IMR-90 (cell line): ENCODE measurements around the gene ADAMTS17. TPM values are rescaled to one million over a fixed set of nuclear protein-coding genes. Genes with fewer than 3 reads are reported as not detected.

Experiments used
- ATAC-seq: fragments of 200-7000 bp; cut with Tn5 transposase; 2 replicates; pipeline ENCODE4 v1.9.1; 2020; ENCODE audit warnings: low read depth, mild to moderate bottlenecking, moderate library complexity
- BruUV-seq: library from RNA; stranded (reverse); fragments of 400-500 nt; replicated peaks from 2 replicates; lab custom pipeline; 2021; lab: Mats Ljungman, UMichigan
- CTCF ChIA-PET: fragments of 300-600 bp; formaldehyde crosslinking; extraction: SDS; loops from one replicate; lab custom pipeline; 2021; ENCODE audit warnings: antibody characterized with exemption; lab: Yijun Ruan, JAX
- POLR2A ChIA-PET: fragments of 300-600 bp; sonication (Branson Sonifier 250); formaldehyde crosslinking; loops from one replicate; lab custom pipeline; 2022; ENCODE audit warnings: antibody characterized with exemption; ENCODE audit not compliant: unreplicated experiment; lab: Charles Lee
- DNase-seq: peaks from one replicate; pipeline ENCODE4 v3.0.0; 2013
- H2AFZ ChIP-seq: replicated peaks from 2 replicates; pipeline ENCODE3; 2013; ENCODE audit warnings: low read length, mild to moderate bottlenecking; ENCODE audit not compliant: poor library complexity
- H2AK5ac ChIP-seq: 2 replicates; pipeline ENCODE4 v1.6.1; 2013; ENCODE audit warnings: low read depth, low read length, inconsistent platforms
- H2AK9ac ChIP-seq: replicated peaks from 2 replicates; pipeline ENCODE3; 2013; ENCODE audit warnings: mild to moderate bottlenecking, low read depth, low read length, moderate library complexity; ENCODE audit not compliant: poor library complexity
- H2BK120ac ChIP-seq: 2 replicates; pipeline ENCODE4 v1.6.1; 2013; ENCODE audit warnings: low read depth, low read length, inconsistent platforms
- H2BK15ac ChIP-seq: 3 replicates; pipeline ENCODE4 v1.6.1; 2013; ENCODE audit warnings: low read depth, low read length, inconsistent platforms
- H2BK20ac ChIP-seq: 2 replicates; pipeline ENCODE4 v1.6.1; 2013; ENCODE audit warnings: low read depth, mild to moderate bottlenecking, inconsistent platforms, low read length, moderate library complexity
- H2BK5ac ChIP-seq: 2 replicates; pipeline ENCODE4 v1.6.1; 2013; ENCODE audit warnings: mild to moderate bottlenecking, low read depth, low read length, inconsistent platforms; ENCODE audit not compliant: poor library complexity, severe bottlenecking
- H3K14ac ChIP-seq: replicated peaks from 2 replicates; pipeline ENCODE4 v1.6.1; 2013; ENCODE audit warnings: low read depth, low read length, inconsistent platforms
- H3K18ac ChIP-seq: 2 replicates; pipeline ENCODE4 v1.6.1; 2013; ENCODE audit warnings: low read depth, low read length, control low read depth
- H3K23ac ChIP-seq: 2 replicates; pipeline ENCODE4 v1.6.1; 2013; ENCODE audit warnings: low read depth, low read length, inconsistent platforms
- H3K27ac ChIP-seq: 2 replicates; pipeline ENCODE4 v1.5.1; 2013; ENCODE audit warnings: mild to moderate bottlenecking, control low read depth, low read length; ENCODE audit not compliant: insufficient read depth
- H3K27me3 ChIP-seq: 2 replicates; pipeline ENCODE4 v1.6.1; 2013; ENCODE audit warnings: low read length; ENCODE audit not compliant: control insufficient read depth, insufficient read depth
- H3K36me3 ChIP-seq: 2 replicates; pipeline ENCODE4 v1.6.1; 2013; ENCODE audit warnings: low read length, mixed read lengths; ENCODE audit not compliant: control insufficient read depth, insufficient read depth
- H3K4ac ChIP-seq: 2 replicates; pipeline ENCODE4 v1.6.1; 2013; ENCODE audit warnings: low read depth, low read length, inconsistent platforms
- H3K4me1 ChIP-seq: 2 replicates; pipeline ENCODE4 v1.6.1; 2013; ENCODE audit warnings: low read length, mixed read lengths; ENCODE audit not compliant: control insufficient read depth, insufficient read depth
- H3K4me2 ChIP-seq: 2 replicates; pipeline ENCODE4 v1.6.1; 2013; ENCODE audit warnings: low read depth, mild to moderate bottlenecking, control low read depth, low read length, moderate library complexity
- H3K4me3 ChIP-seq: 2 replicates; pipeline ENCODE4 v1.5.1; 2013; ENCODE audit warnings: low read depth, mild to moderate bottlenecking, control low read depth, low read length, moderate library complexity; ENCODE audit not compliant: insufficient read depth
- H3K56ac ChIP-seq: 2 replicates; pipeline ENCODE4 v1.6.1; 2013; ENCODE audit warnings: low read length, inconsistent platforms; ENCODE audit not compliant: insufficient read depth; ENCODE audit errors: extremely low read depth
- H3K79me1 ChIP-seq, 2 experiments: 2 replicates each; pipeline ENCODE4 v1.6.1; 2013; ENCODE audit warnings: low read length in 2 of 2, inconsistent platforms in 1 of 2, low read depth in 1 of 2
- H3K9ac ChIP-seq: 2 replicates; pipeline ENCODE4 v1.6.1; 2013; ENCODE audit warnings: low read depth, low read length, control low read depth
- H3K9me1 ChIP-seq: 2 replicates; pipeline ENCODE4 v1.6.1; 2013; ENCODE audit warnings: low read length, inconsistent platforms; ENCODE audit not compliant: insufficient read depth
- H3K9me3 ChIP-seq: 2 replicates; pipeline ENCODE4 v1.6.1; 2013; ENCODE audit warnings: low read length; ENCODE audit not compliant: control insufficient read depth, insufficient read depth
- H4K20me1 ChIP-seq: 2 replicates; pipeline ENCODE4 v1.6.1; 2013; ENCODE audit warnings: low read length, inconsistent platforms; ENCODE audit not compliant: insufficient read depth
- H4K5ac ChIP-seq: 2 replicates; pipeline ENCODE4 v1.6.1; 2013; ENCODE audit warnings: mild to moderate bottlenecking, low read depth, low read length, control low read depth
- H4K8ac ChIP-seq, 2 experiments: 2 replicates each; pipeline ENCODE4 v1.6.1; 2013; ENCODE audit warnings: low read depth in 2 of 2, low read length in 2 of 2, control low read depth in 1 of 2, inconsistent platforms in 1 of 2
- H4K91ac ChIP-seq: 2 replicates; pipeline ENCODE4 v1.6.1; 2013; ENCODE audit warnings: low read depth, low read length, inconsistent platforms; ENCODE audit not compliant: insufficient read depth
- BHLHE40 ChIP-seq: fragments of 150-350 bp; IDR thresholded peaks from 2 replicates; pipeline ENCODE4 v1.6.1; 2016; ENCODE audit warnings: mild to moderate bottlenecking, low read depth, low read length
- CEBPB ChIP-seq: IDR thresholded peaks from 2 replicates; pipeline ENCODE4 v1.6.1; 2012; ENCODE audit warnings: low read depth, low read length, improper control_type of control experiment
- CHD1 ChIP-seq: IDR thresholded peaks from 2 replicates; pipeline ENCODE4 v1.6.1; 2012; ENCODE audit warnings: low read depth, low read length, improper control_type of control experiment
- CTCF ChIP-seq: conservative IDR thresholded peaks from 2 replicates; pipeline ENCODE4 v1.5.1; 2012; ENCODE audit warnings: mild to moderate bottlenecking, low read depth, low read length, improper control_type of control experiment
- FOS ChIP-seq: fragments of 150-350 bp; IDR thresholded peaks from 2 replicates; pipeline ENCODE4 v1.6.1; 2016; ENCODE audit warnings: low read depth, low read length
- MAFK ChIP-seq: IDR thresholded peaks from 2 replicates; pipeline ENCODE4 v1.6.1; 2012; ENCODE audit warnings: low read depth, low read length, improper control_type of control experiment
- MAZ ChIP-seq: IDR thresholded peaks from 2 replicates; pipeline ENCODE4 v1.6.1; 2012; ENCODE audit warnings: low read depth, mild to moderate bottlenecking, low read length, improper control_type of control experiment, moderate library complexity, borderline replicate concordance
- MXI1 ChIP-seq: IDR thresholded peaks from 2 replicates; pipeline ENCODE4 v1.6.1; 2012; ENCODE audit warnings: low read depth, mild to moderate bottlenecking, low read length, moderate library complexity, borderline replicate concordance
- NFE2L2 ChIP-seq: fragments of 150-350 bp; IDR thresholded peaks from 2 replicates; pipeline ENCODE4 v1.6.1; 2016; ENCODE audit warnings: low read depth, mild to moderate bottlenecking, low read length
- POLR2A ChIP-seq: IDR thresholded peaks from 2 replicates; pipeline ENCODE4 v1.6.1; 2012; ENCODE audit warnings: mild to moderate bottlenecking, low read depth, low read length
- RAD21 ChIP-seq: IDR thresholded peaks from 2 replicates; pipeline ENCODE4 v1.6.1; 2012; ENCODE audit warnings: low read length, improper control_type of control experiment
- RCOR1 ChIP-seq: IDR thresholded peaks from 2 replicates; pipeline ENCODE4 v1.6.1; 2012; ENCODE audit warnings: mild to moderate bottlenecking, low read length, improper control_type of control experiment; ENCODE audit not compliant: insufficient replicate concordance
- RFX5 ChIP-seq: IDR thresholded peaks from 2 replicates; pipeline ENCODE4 v1.8.0; 2012; ENCODE audit warnings: low read depth, mild to moderate bottlenecking, low read length, moderate library complexity
- SMC3 ChIP-seq: fragments of 150-350 bp; IDR thresholded peaks from 2 replicates; pipeline ENCODE4 v1.6.1; 2016; ENCODE audit warnings: low read depth, mild to moderate bottlenecking, antibody characterized with exemption, low read length, moderate library complexity
- WGBS, 2 experiments: methylation state at CpG; one replicate each; pipeline versions ENCODE4 v1.1.5 to v1.1.7; 2013; ENCODE audit warnings: missing lambda C conversion rate in 2 of 2; ENCODE audit not compliant: insufficient read length in 1 of 2; ENCODE audit errors: extremely low coverage in 2 of 2; 5-methylcytosine and 5-hydroxymethylcytosine counted together
- dilution Hi-C: fragments of 300-500 bp; cut with HindIII; formaldehyde crosslinking; loops from one replicate; pipeline ENCODE4 v1.14.3; 2018; ENCODE audit warnings: low sequenced_read_pairs; ENCODE audit not compliant: unreplicated experiment
- in situ Hi-C: fragments of 300-500 bp; cut with MboI; formaldehyde crosslinking; loops from 3 replicates; pipeline ENCODE4 v1.14.3; 2019; ENCODE audit warnings: low sequenced_read_pairs, inconsistent platforms, mixed read lengths
- intact Hi-C: fragments of 100-400 bp; cut with micrococcal nuclease; formaldehyde crosslinking; loops from 2 replicates; pipeline ENCODE4 v1.10.0; 2022
- polyA plus RNA-seq, 3 experiments: library from polyadenylated mRNA; depleted of rRNA; stranded (reverse); fragments of >200 nt; gene quantifications; 2 replicates each; pipeline ENCODE4 v1.2.3, GENCODE V29; 2012; ENCODE audit warnings: low replicate concordance in 1 of 3
- total RNA-seq: library from RNA; depleted of rRNA; stranded (reverse); fragments of >200 nt; gene quantifications from 2 replicates; pipeline ENCODE4 v1.2.3, GENCODE V29; 2012
- TF ChIP-seq, protein P1 (sequence below): fragments of 150-350 bp; IDR thresholded peaks from 2 replicates; pipeline ENCODE4 v1.6.1; 2016; ENCODE audit warnings: low read depth, mild to moderate bottlenecking, low read length, moderate library complexity, borderline replicate concordance
- TF ChIP-seq, protein P2 (sequence below): fragments of 150-350 bp; IDR thresholded peaks from 2 replicates; pipeline ENCODE4 v1.6.1; 2017; ENCODE audit warnings: mild to moderate bottlenecking, antibody characterized with exemption, low read length, low read depth

ADAMTS17 gene
- total and polyA plus RNA-seq, 2 of the 4 experiments (the other 2 are of a cell fraction), result 0.03 TPM; not detected in 1

GRCh38 chr15:100056411-100057072, 285.2 kb downstream of the ADAMTS17 start:
- no peak overlapping the region for H3K14ac ChIP-seq
- H2BK20ac ChIP-seq, result no peak overlapping the region
- no peak overlapping the region for H2BK15ac ChIP-seq
- H3K18ac ChIP-seq, result no peak overlapping the region
- no peak overlapping the region for H3K56ac ChIP-seq
- no peak overlapping the region for H2AK5ac ChIP-seq
- no peak overlapping the region for H2AK9ac ChIP-seq
- TF ChIP-seq CHD1 (no peak), MAZ (no peak), CTCF (no peak), POLR2A (no peak), FOS (no peak), RFX5 (no peak), NFE2L2 (no peak), RAD21 (no peak), MXI1 (no peak), RCOR1 (no peak), CEBPB (no peak), MAFK (no peak), BHLHE40 (no peak), SMC3 (no peak)
- TF ChIP-seq, protein P1, sequence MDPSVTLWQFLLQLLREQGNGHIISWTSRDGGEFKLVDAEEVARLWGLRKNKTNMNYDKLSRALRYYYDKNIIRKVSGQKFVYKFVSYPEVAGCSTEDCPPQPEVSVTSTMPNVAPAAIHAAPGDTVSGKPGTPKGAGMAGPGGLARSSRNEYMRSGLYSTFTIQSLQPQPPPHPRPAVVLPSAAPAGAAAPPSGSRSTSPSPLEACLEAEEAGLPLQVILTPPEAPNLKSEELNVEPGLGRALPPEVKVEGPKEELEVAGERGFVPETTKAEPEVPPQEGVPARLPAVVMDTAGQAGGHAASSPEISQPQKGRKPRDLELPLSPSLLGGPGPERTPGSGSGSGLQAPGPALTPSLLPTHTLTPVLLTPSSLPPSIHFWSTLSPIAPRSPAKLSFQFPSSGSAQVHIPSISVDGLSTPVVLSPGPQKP, result no peak
- TF ChIP-seq, protein P2, sequence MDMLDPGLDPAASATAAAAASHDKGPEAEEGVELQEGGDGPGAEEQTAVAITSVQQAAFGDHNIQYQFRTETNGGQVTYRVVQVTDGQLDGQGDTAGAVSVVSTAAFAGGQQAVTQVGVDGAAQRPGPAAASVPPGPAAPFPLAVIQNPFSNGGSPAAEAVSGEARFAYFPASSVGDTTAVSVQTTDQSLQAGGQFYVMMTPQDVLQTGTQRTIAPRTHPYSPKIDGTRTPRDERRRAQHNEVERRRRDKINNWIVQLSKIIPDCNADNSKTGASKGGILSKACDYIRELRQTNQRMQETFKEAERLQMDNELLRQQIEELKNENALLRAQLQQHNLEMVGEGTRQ, result no peak
- H3K4me3 ChIP-seq, result no peak overlapping the region
- no peaks in the 10 kb centered on the region for H4K20me1 ChIP-seq
- no peak overlapping the region for H3K4me2 ChIP-seq
- intact Hi-C loops, result no loop called here
- H3K9me3 ChIP-seq, result peaks cover 7% of the 10 kb centered on the region
- H4K8ac ChIP-seq, result no peak overlapping the region
- no peaks in the 10 kb centered on the region for H3K36me3 ChIP-seq
- H3K27me3 ChIP-seq, result peaks cover 2% of the 10 kb centered on the region; the same call in 1 of the 2 replicates
- dilution Hi-C loops, result no loop called here
- in situ Hi-C loops, result no loop called here
- no peak overlapping the region for H3K23ac ChIP-seq
- H3K9ac ChIP-seq, result no peak overlapping the region
- H3K4ac ChIP-seq, result no peak overlapping the region
- no peak overlapping the region for H2BK5ac ChIP-seq
- no peak overlapping the region for H2BK120ac ChIP-seq
- DNase-seq (no peak), ATAC-seq (no peak)
- H3K9me1 ChIP-seq, result no peaks in the 10 kb centered on the region
- WGBS, 2 experiments, result 98% methylated on average over 6 of the region's 14 CpGs; no CpG with 5 or more reads in 1 of the 2 experiments
- ChIA-PET CTCF (no interaction called here), POLR2A (no interaction called here)
- H4K91ac ChIP-seq, result no peak overlapping the region
- BruUV-seq, result no TSS peak
- no peak overlapping the region for H3K27ac ChIP-seq
- H2AFZ ChIP-seq, result no peak overlapping the region
- no peak overlapping the region for H4K5ac ChIP-seq
- H3K79me1 ChIP-seq, result no peaks in the 10 kb centered on the region
- no peaks in the 10 kb centered on the region for H3K4me1 ChIP-seq
